GM15510 (cell line): ENCODE data around the gene TPPP3.

ENCODE experiments used
- POLR2A ChIP-seq: IDR thresholded peaks from 3 replicates; pipeline ENCODE4 v1.6.1; 2011; ENCODE audit warnings: borderline replicate concordance; ENCODE audit not compliant: insufficient read length; ENCODE audit errors: extremely low read depth

TPPP3 gene

GRCh38 chr16:67390816-67391423, 2.4 kb downstream of the TPPP3 start:
- TF ChIP-seq POLR2A = no peak

GRCh38 chr16:67389911-67390815, 3.1 kb downstream of the TPPP3 start:
- no peak for TF ChIP-seq POLR2A

- TF ChIP-seq POLR2A = no peak
Observed at GRCh38 chr16:67388591-67388990, 4.7 kb downstream of the TPPP3 start.

GRCh38 chr16:67388191-67388590, 5.1 kb downstream of the TPPP3 start:
- no peak for TF ChIP-seq POLR2A

- no peak for TF ChIP-seq POLR2A
Observed at GRCh38 chr16:67387479-67388079, 5.7 kb downstream of the TPPP3 start.

- TF ChIP-seq POLR2A = no peak
Observed at GRCh38 chr16:67386861-67387455, 6.3 kb downstream of the TPPP3 start.

GRCh38 chr16:67384778-67385510, 8.4 kb downstream of the TPPP3 start:
- no peak for TF ChIP-seq POLR2A

GRCh38 chr16:67383284-67383683, 10.0 kb downstream of the TPPP3 start:
- TF ChIP-seq POLR2A = no peak

GRCh38 chr16:67378642-67379041, 14.7 kb downstream of the TPPP3 start:
- TF ChIP-seq POLR2A = no peak

- no peak for TF ChIP-seq POLR2A
Observed at GRCh38 chr16:67372664-67373063, 20.6 kb downstream of the TPPP3 start.

- TF ChIP-seq POLR2A = no peak
Observed at GRCh38 chr16:67370661-67371060, 22.6 kb downstream of the TPPP3 start.

GRCh38 chr16:67364600-67365235, 28.6 kb downstream of the TPPP3 start:
- TF ChIP-seq POLR2A = no peak

- no peak for TF ChIP-seq POLR2A
Observed at GRCh38 chr16:67361038-67361437, 32.3 kb downstream of the TPPP3 start.

GRCh38 chr16:67357561-67357960, 35.7 kb downstream of the TPPP3 start:
- no peak for TF ChIP-seq POLR2A
